Activated CD8-positive, alpha-beta memory T cell treated with anti-CD3 and anti-CD28 coated beads, Interleukin-2, amount 50 U/mL, for 24 hours (primary cell): Measurements from ENCODE around the gene PRX.
"Not testable (repeated sequence)": the region's sequence is repeated elsewhere in the genome, so short reads cannot be mapped to it uniquely, and the experiment has no call there.

Source experiments
- DNase-seq: peaks from one replicate; pipeline ENCODE4 v3.0.0-alpha.2; 2020; ENCODE audit errors: extremely low read depth

PRX gene

DNA sequence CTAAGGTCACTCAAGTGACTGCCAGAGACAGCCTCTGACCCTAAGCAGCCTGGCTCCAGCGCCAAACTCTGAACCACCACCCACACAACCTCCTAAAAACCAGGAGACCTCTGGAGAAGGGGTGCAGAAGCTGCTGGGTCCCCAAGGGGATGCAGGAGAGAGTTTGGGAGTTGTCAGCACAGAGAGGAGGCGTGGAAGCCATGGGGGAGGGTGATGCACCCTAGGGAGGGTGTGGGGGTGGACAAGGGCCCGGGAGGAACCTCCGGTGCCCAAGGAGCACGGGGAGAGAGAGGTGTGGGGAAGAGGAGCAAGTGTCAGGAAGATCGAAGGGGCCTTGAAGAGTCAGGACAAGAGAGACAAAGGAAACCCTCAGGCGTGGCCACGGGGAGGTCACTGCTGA is 21.1 kb downstream of the PRX start:
- no peak for DNase-seq

GRCh38 chr19:40390084-40390742 is 23.0 kb downstream of the PRX start, which contains the start of gene HIPK4:
Gene HIPK4, minus strand, starts transcription at chr19:40390181. Its CDS starts 279 bp downstream, at chr19:40389902.
- no peak for DNase-seq

GRCh38 chr19:40389404-40390083 is 23.6 kb downstream of the PRX start:
- DNase-seq, result no peak

- no peak for DNase-seq
These were observed 24.7 kb downstream of the PRX start for GRCh38 chr19:40388481-40388880.

- no peak for DNase-seq
These were observed 26.0 kb downstream of the PRX start for GRCh38 chr19:40387155-40387554.

DNA sequence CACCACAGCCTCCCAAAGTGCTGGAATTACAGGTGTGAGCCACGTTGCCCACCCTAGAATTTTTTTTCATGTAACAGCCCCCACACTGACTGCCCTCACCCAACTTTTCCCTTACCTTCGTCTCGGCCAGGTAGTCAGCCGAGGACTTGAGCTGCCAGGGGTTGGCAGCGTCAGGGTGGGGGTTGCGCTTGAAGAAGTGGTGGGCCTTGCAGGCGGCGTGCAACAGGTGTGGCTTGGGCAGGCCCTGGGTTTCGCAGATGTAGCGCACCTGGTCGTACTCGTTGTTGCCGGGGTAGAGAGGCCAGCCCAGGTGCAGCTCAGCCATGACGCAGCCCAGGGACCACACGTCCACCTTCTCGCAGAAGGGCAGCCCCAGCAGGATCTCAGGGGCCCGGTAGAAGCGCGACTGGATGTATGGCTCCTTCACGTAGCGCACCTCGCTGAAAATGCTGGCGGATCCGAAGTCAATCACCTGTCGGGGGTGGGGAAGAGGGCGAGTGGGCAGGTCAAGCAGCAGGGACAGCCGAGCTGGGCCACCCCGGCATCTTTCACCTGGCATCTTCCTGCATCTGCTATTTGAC is 29.4 kb downstream of the PRX start:
- no peak for DNase-seq

- no peak for DNase-seq
These were observed 31.9 kb downstream of the PRX start for GRCh38 chr19:40381321-40381720.

DNA sequence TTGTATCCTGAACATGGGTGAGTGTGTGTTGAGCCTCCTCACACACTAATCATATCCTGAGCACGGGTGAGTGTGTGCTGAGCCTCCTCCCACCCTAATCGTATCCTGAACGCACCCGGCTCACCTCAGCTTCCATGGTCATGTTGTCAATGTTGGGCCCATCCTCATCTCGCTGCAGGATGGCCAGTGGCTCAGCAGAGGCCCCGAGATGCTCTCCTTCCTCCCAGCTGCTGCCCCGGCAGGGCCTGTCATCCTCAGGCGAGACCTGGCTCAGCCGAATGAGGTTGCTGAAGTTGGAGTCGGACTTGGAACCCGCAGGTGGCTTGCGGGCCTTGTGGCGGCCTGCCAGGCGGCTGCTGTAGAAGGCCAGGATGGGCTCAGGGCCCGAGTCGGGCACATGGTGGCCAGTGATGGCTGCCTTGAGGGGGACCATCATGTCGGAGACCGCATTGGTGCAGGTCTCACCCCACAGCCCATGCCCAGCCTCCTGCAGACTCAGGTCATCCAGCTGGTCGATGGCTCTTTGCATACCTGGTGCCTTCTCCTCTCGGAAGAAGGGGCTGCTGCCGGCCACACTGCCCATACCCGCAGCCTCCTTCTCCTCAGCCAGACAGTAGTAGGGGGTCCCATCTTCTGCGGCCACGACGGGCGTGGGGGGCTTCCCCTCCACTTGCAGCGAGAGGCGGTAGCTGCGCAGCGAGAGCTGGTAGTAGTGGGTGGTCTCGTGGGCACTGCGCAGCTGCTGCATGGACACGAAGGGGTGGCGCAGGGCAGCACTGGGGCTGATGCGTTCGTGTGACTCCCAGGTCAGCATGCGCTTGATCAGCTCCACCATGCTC is 32.8 kb downstream of the PRX start:
- no peak for DNase-seq

DNA sequence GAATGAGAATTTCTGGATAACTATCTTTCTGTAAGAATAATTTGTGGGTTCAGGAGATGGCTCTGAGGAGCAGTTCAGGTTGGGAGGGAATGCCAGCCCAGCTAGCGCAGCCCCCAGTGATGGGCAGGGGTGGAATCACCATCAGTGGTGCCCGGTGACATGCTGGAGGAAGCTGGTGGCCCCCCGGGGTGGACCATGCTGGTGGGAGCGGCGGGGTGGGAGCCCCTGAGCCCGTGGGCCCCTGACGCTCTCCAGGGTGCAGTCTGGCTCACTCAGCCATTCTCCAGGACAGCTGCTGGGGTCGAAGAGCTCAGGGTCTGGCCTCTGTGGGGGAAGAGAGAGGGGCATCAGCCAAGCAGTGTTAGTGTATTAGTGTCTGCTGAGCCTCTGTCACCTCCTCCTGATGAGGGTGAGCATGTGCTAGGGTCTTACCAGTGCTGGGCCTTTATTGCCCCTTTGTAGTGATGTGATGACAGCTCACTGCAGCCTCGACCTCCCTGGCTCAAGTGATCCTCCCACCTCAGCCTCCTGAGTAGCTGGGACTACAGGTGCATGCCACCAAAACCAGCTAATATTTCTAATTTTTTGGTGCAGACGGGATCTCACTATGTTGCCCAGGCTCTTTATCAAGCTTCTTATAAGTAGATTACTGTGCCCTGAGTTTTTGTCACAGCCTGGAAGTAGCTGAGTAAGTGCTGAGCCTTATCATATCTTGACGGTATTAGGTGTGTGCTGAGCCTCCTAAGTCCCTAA is 33.6 kb downstream of the PRX start:
- no peak for DNase-seq

DNA sequence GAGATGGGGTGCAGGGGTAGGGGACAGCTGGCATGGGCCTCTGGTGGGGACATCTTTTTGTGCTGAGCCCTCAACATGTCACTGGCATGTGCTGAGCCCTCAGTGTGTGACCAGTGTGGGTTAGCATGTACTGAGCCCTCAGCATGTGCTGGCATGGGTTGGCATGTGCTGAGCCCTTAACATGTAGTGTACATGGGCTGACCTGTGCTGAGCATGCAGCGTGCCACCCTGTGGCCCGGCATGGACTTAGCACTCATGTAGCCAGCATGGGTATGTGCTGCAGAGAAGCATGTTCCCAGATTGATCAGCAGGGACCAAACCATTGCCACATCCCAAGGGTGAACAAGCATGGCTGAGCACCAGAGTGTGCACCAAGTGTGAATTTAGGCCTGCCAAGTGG is 34.7 kb downstream of the PRX start:
- DNase-seq, result no peak

- DNase-seq, result no peak
These were observed 35.2 kb downstream of the PRX start for GRCh38 chr19:40377876-40378385.

GRCh38 chr19:40376286-40376862 is 36.8 kb downstream of the PRX start:
- no peak for DNase-seq

- DNase-seq, result no peak
These were observed 39.1 kb downstream of the PRX start for GRCh38 chr19:40374084-40374483.

GRCh38 chr19:40371802-40372122 is 41.4 kb downstream of the PRX start:
- no peak for DNase-seq

- DNase-seq, result no peak
These were observed 42.0 kb downstream of the PRX start for GRCh38 chr19:40370997-40371801.

DNA sequence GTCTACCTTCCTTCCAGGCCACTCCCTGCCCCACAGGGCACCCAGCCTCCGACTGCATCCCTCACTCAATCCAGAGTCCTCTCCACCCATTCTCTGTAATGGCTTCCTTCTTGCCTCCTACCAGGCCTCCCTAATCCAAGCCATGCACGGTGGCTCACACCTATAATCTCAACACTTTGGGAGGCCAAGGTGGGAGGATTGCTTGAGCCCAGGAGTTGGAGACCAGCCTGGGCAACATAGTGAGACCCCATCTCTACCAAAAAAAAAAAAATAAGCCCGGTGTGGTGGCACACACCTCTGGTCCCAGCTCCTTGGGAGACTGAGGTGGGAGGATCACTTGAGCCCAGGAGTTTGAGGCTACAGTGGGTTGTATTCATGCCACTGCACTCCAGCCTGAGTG is 42.9 kb downstream of the PRX start:
- DNase-seq, result not testable (repeated sequence)

- no peak for DNase-seq
These were observed 43.4 kb downstream of the PRX start for GRCh38 chr19:40369797-40370196.

DNA sequence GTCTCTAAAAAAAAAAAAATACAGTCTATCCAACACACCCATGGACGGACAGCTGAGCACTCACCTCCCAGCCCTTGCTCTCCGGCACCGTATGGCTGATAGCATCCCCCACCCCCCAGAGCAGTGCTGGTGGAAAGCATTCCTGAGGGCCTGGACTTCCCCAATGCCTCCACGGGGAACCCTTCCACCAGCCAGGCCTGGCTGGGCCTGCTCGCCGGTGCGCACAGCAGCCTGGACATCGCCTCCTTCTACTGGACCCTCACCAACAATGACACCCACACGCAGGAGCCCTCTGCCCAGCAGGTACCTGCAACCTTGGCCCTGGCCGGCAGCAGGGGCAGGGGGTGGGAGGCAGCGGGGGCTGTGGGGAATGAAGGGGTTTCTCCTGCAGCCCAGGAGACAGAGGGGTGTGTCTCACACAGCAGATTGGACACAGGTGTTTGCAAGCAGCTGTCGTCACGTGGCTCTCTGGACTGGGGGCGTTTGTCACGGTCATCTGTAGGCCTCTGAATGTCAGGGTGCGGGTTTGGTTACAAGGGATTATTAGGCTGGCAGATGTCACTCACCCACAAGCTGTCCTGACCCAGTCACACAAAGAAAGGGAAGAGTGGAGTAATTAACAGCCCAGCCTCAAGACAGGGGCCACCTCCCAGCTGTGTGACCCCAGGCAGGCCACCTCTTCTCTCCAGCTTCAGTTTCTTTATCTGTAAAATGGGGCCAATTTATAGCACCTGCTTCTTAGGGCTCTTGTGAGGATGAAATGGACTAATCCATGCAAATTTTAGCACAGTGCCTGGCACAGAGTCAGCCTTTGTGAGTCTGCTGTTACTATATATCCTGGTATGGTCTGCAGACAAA is 45.4 kb downstream of the PRX start:
- no peak for DNase-seq
